Immature natural killer cell (primary cell): Measurements from ENCODE around the gene PSTPIP2. TPM values are rescaled to one million over a fixed set of nuclear protein-coding genes. Genes with fewer than 3 reads are reported as not detected.
"Not testable (repeated sequence)": the region's sequence is repeated elsewhere in the genome, so short reads cannot be mapped to it uniquely, and the experiment has no call there.

Source experiments
- DNase-seq, 3 donors: peaks; one replicate each; pipeline ENCODE4 v3.0.0; 2022; ENCODE audit warnings: mixed read lengths in 1 of 3
- H3K27ac Mint-ChIP-seq, 6 donors: one replicate each; pipeline ENCODE4 v1.8.0; 2020; ENCODE audit warnings: mixed read lengths in 6 of 6, mild to moderate bottlenecking in 5 of 6, inconsistent platforms in 4 of 6, moderate library complexity in 3 of 6
- H3K27me3 Mint-ChIP-seq, 3 donors: one replicate each; pipeline ENCODE4 v1.8.0; 2020 to 2021; ENCODE audit warnings: low read depth in 3 of 3, mild to moderate bottlenecking in 3 of 3, mixed read lengths in 3 of 3, moderate library complexity in 3 of 3, inconsistent platforms in 1 of 3
- H3K36me3 Mint-ChIP-seq, 3 donors: one replicate each; pipeline ENCODE4 v1.8.0; 2020; ENCODE audit warnings: mixed read lengths in 3 of 3, inconsistent platforms in 2 of 3, mild to moderate bottlenecking in 2 of 3
- H3K4me1 Mint-ChIP-seq, 2 donors: one replicate each; pipeline ENCODE4 v1.8.0; 2020; ENCODE audit warnings: inconsistent platforms in 2 of 2, mild to moderate bottlenecking in 2 of 2, mixed read lengths in 2 of 2, moderate library complexity in 1 of 2
- H3K4me3 Mint-ChIP-seq, 5 donors: one replicate each; pipeline ENCODE4 v1.8.0; 2020; ENCODE audit warnings: mild to moderate bottlenecking in 5 of 5, mixed read lengths in 5 of 5, inconsistent platforms in 3 of 5, moderate library complexity in 3 of 5
- H3K9me3 Mint-ChIP-seq, 6 donors: one replicate each; pipeline ENCODE4 v1.8.0; 2020; ENCODE audit warnings: mild to moderate bottlenecking in 6 of 6, mixed read lengths in 6 of 6, inconsistent platforms in 4 of 6, moderate library complexity in 3 of 6
- polyA plus RNA-seq, 3 donors: library from polyadenylated mRNA; unstranded; fragments of 300-500 nt; fragmentation: Illumina TruSeq; gene quantifications; one replicate each; pipeline ENCODE4 v1.2.3, GENCODE V29; 2021

Gene PSTPIP2
- polyA plus RNA-seq, 3 donors from 2014 or later = 27.7 to 37.7 (median 31.6) TPM

DNA sequence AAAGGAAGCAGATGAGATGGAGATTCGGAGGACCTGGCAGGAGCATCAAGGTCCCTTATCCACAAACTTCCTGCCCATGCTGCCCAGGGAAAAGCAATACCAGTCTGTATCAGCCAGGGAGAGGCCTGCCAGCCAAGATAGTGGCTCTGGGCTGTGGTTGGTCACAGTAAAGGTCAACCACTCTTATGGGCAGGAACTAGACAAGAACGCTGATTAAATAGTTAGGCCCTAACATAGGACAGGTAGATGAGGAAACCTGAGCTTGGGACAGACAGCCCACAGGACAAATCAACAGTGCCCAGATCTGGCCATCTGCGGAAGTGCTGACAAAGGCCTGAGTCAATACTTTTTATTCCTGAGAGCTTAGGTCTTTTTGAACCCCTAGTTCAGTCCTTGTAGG, 10.7 kb downstream of the PSTPIP2 start:
- H3K36me3 Mint-ChIP-seq = no peaks in the 10 kb centered on the region
- H3K4me1 Mint-ChIP-seq = peaks cover 21 to 27% of the 10 kb centered on the region in 2 donors
- H3K27ac Mint-ChIP-seq = peak overlapping the region in 1 of 6 donors; percentile 53
- no peak for DNase-seq
- H3K9me3 Mint-ChIP-seq = no peaks in the 10 kb centered on the region
- peaks cover 0 to 2% (median 0%) of the 10 kb centered on the region in 3 donors for H3K27me3 Mint-ChIP-seq
- H3K4me3 Mint-ChIP-seq = no peak overlapping the region

- DNase-seq = no peak
- Mint-ChIP-seq H3K36me3 (no peaks in the 10 kb centered on the region), H3K27me3 (peaks cover 0 to 2% (median 2%) of the 10 kb centered on the region in 3 donors), H3K4me1 (peaks cover 31 to 36% of the 10 kb centered on the region in 2 donors), H3K27ac (peak overlapping the region in 2 of 6 donors; percentile 51 to 60), H3K4me3 (no peak overlapping the region), H3K9me3 (no peaks in the 10 kb centered on the region)
These were observed 11.7 kb downstream of the PSTPIP2 start for GRCh38 chr18:46060359-46060841.

- no peak for DNase-seq
- no peaks in the 10 kb centered on the region for H3K9me3 Mint-ChIP-seq
- H3K4me1 Mint-ChIP-seq = peaks cover 62 to 65% of the 10 kb centered on the region in 2 donors
- H3K27me3 Mint-ChIP-seq = peaks cover 0 to 2% (median 2%) of the 10 kb centered on the region in 3 donors
- H3K36me3 Mint-ChIP-seq = no peaks in the 10 kb centered on the region
- peak overlapping the region; percentile 87 to 98 (median 96) for H3K27ac Mint-ChIP-seq
- peak overlapping the region; percentile 75 to 88 (median 79) for H3K4me3 Mint-ChIP-seq
These were observed 16.2 kb downstream of the PSTPIP2 start for GRCh38 chr18:46055838-46056230.

DNA sequence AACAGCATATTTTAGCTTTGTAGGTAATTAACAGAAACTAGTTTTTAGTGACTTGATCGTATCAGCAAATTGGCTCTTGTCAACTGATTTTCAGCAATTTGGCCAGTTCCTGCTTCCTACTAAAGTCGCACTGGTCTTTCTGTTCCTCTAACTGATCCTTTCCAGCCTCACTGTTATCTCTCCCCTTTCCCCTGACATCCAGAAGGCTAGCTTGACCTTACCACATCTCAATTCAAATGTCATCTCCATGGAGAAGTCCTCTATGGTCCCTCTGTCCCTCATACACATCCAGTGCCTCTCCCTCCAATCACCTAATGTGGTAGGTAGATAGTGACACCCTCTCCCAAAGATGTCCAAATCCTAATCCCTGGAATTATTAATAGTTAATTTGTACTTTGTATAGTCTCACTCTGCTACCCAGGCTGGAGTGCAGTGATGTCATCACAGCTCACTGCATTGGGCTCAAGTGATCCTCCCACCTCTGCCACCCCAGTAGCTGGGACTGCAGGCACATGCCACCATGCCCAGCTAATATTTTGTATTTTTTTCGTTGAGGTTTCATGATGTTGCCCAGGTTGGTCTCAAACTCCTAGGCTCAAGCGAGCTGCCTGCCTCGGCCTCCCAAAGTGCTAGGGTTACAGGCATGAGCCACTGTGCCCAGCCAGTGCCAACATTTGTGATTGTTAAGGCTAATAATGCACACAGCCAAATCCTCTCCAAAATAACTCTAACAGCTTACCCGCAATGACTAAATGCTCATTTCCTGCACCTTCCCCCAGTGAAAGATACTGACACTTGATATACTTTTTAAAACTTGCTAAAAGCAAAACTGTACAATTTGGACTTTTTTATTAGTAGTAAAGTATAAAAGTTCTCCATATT, 16.9 kb downstream of the PSTPIP2 start:
- Mint-ChIP-seq H3K27me3 (peaks cover 0 to 2% (median 2%) of the 10 kb centered on the region in 3 donors), H3K9me3 (no peaks in the 10 kb centered on the region), H3K4me1 (peaks cover 56 to 59% of the 10 kb centered on the region in 2 donors), H3K27ac (peak overlapping the region; percentile 87 to 98 (median 96)), H3K4me3 (peak overlapping the region; percentile 75 to 88 (median 79)), H3K36me3 (no peaks in the 10 kb centered on the region)
- peak; percentile 39 to 56 (median 40) for DNase-seq

- Mint-ChIP-seq H3K4me1 (peaks cover 62 to 68% of the 10 kb centered on the region in 2 donors), H3K9me3 (no peaks in the 10 kb centered on the region), H3K27me3 (peaks cover 0 to 4% (median 2%) of the 10 kb centered on the region in 3 donors), H3K4me3 (peak overlapping the region in 2 of 5 donors; percentile 3 to 64), H3K27ac (peak overlapping the region; percentile 42 to 97 (median 87)), H3K36me3 (no peaks in the 10 kb centered on the region)
- no peak for DNase-seq
These were observed 18.5 kb downstream of the PSTPIP2 start for GRCh38 chr18:46053368-46054095.

GRCh38 chr18:46051731-46052461, 20.2 kb downstream of the PSTPIP2 start:
- peak overlapping the region; percentile 16 to 78 (median 61) for H3K27ac Mint-ChIP-seq
- H3K4me3 Mint-ChIP-seq = peak overlapping the region in 2 of 5 donors; percentile 14 to 22
- peaks cover 70% of the 10 kb centered on the region in 2 donors for H3K4me1 Mint-ChIP-seq
- no peaks in the 10 kb centered on the region for H3K9me3 Mint-ChIP-seq
- no peaks in the 10 kb centered on the region for H3K36me3 Mint-ChIP-seq
- DNase-seq = no peak
- H3K27me3 Mint-ChIP-seq = peaks cover 0 to 4% (median 2%) of the 10 kb centered on the region in 3 donors

GRCh38 chr18:46050268-46050667, 21.8 kb downstream of the PSTPIP2 start:
- H3K4me3 Mint-ChIP-seq = no peak overlapping the region
- H3K36me3 Mint-ChIP-seq = no peaks in the 10 kb centered on the region
- no peak overlapping the region for H3K27ac Mint-ChIP-seq
- H3K4me1 Mint-ChIP-seq = peaks cover 62 to 68% of the 10 kb centered on the region in 2 donors
- H3K27me3 Mint-ChIP-seq = peaks cover 0 to 4% (median 0%) of the 10 kb centered on the region in 3 donors
- no peaks in the 10 kb centered on the region for H3K9me3 Mint-ChIP-seq
- no peak for DNase-seq

DNA sequence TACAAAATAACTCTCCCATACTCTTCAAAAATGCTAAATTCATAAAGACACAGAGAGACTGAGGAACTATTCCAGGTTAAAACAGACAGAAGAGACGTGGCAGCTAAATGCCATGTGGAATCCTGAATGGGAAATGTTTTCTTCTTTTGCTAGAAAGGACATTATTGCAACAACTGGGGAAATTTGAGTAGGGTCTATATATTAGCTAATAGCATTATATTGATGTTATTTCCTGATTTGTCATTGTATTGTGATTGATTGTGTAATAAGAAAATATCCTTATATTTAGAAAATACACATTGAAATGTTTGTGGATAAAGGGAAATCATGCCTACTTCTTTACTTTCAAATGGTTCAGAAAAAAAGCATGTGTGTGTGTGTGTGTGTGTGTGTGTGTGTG, 23.4 kb downstream of the PSTPIP2 start:
- Mint-ChIP-seq H3K4me1 (peaks cover 54 to 58% of the 10 kb centered on the region in 2 donors), H3K27me3 (peaks cover 0 to 4% (median 0%) of the 10 kb centered on the region in 3 donors), H3K27ac (peak overlapping the region in 4 of 6 donors; percentile 27 to 71 (median 57)), H3K4me3 (no peak overlapping the region), H3K36me3 (no peaks in the 10 kb centered on the region), H3K9me3 (no peaks in the 10 kb centered on the region)
- DNase-seq = no peak

DNA sequence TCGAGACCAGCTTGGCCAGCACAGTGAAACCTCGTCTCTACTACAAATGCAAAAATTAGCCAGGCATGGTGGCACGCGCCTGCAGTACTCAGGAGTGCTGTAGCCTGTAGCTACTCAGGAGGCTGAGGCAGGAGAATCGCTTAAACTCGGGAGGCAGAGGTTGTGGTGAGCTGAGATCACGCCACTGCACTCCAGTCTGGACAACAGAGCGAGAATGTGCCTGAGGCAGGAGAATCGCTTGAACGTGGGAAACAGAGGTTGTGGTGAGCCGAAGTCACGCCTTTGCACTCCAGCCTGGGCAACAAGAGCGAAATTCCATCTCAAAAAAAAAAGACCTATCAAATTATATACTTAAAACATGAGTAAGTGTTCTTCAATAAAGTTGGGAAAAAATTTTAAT, 24.7 kb downstream of the PSTPIP2 start:
- not testable (repeated sequence) for H3K27ac Mint-ChIP-seq, DNase-seq, H3K9me3 Mint-ChIP-seq, H3K36me3 Mint-ChIP-seq, H3K27me3 Mint-ChIP-seq, H3K4me3 Mint-ChIP-seq
- H3K4me1 Mint-ChIP-seq = peaks cover 54 to 58% of the 10 kb centered on the region in 2 donors

GRCh38 chr18:46046688-46047087, 25.4 kb downstream of the PSTPIP2 start:
- Mint-ChIP-seq H3K27me3 (peaks cover 0 to 2% (median 1%) of the 10 kb centered on the region in 3 donors), H3K9me3 (no peaks in the 10 kb centered on the region), H3K27ac (peak overlapping the region in 3 of 6 donors; percentile 27 to 68 (median 38)), H3K4me1 (peaks cover 55 to 58% of the 10 kb centered on the region in 2 donors), H3K4me3 (no peak overlapping the region), H3K36me3 (no peaks in the 10 kb centered on the region)
- DNase-seq = no peak

DNA sequence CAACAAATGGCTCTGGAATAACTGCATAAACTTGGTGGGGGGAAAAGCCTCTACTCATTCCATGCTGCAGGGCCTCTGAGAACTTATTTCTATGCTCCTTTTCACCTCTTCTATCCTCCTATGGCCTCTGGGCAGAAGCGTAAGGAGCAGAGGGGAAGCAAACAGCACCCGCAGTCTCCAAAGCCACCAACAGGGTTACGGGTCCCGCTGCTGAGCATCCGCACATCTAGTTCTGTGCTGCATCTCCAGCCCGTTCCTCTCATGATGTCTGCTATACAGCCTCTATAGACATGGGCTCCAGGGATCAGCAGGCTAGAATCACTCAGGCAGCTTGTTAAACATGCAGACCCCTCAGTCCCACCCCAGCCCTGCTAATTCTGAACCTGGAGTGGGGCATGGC, 25.9 kb downstream of the PSTPIP2 start:
- Mint-ChIP-seq H3K36me3 (no peaks in the 10 kb centered on the region), H3K9me3 (no peaks in the 10 kb centered on the region), H3K4me3 (no peak overlapping the region), H3K27ac (peak overlapping the region in 4 of 6 donors; percentile 20 to 68 (median 32)), H3K4me1 (peaks cover 53 to 56% of the 10 kb centered on the region in 2 donors), H3K27me3 (peaks cover 0 to 2% (median 1%) of the 10 kb centered on the region in 3 donors)
- DNase-seq = no peak

DNA sequence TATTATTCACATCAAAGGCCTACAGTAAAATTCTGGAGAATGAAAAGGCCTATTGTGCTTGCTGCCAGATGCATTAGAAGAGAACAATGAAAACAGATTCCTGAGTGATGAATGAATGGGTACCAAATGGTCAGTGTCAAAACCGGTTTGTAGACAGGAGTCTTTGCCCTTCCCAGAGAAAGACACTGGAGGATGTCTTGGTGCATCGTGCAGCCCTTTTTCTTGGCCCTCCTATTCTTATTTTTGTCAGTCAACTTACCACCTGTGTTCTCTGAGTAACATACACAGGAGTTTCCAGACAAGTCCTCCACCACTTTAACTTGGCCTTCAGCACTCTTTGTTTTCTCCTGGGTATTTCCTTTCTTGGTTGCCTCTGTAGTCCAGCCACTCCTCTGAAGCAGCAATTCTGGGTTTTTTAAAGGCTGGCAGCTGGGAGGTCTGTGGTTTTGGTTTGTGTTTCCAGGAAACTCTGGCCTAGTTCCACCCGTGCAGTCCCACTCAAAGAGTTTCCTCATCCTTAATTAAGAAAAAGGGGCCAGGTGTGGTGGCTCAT, 29.4 kb downstream of the PSTPIP2 start:
- Mint-ChIP-seq H3K9me3 (no peaks in the 10 kb centered on the region), H3K27me3 (peaks cover 0 to 2% (median 0%) of the 10 kb centered on the region in 3 donors), H3K4me1 (peaks cover 50 to 55% of the 10 kb centered on the region in 2 donors), H3K27ac (peak overlapping the region; percentile 36 to 86 (median 77)), H3K36me3 (peaks cover 9 to 11% (median 10%) of the 10 kb centered on the region in 3 donors), H3K4me3 (peak overlapping the region; percentile 2 to 72 (median 60))
- peak in 2 of 3 donors; percentile 5 to 8 for DNase-seq

- H3K4me1 Mint-ChIP-seq = peaks cover 44 to 45% of the 10 kb centered on the region in 2 donors
- DNase-seq = no peak
- H3K27me3 Mint-ChIP-seq = peaks cover 0 to 4% (median 2%) of the 10 kb centered on the region in 3 donors
- peak overlapping the region in 1 of 5 donors; percentile 38 for H3K4me3 Mint-ChIP-seq
- H3K36me3 Mint-ChIP-seq = peaks cover 11 to 14% (median 12%) of the 10 kb centered on the region in 3 donors
- peak overlapping the region in 4 of 6 donors; percentile 51 to 76 (median 70) for H3K27ac Mint-ChIP-seq
- no peaks in the 10 kb centered on the region for H3K9me3 Mint-ChIP-seq
These were observed 31.3 kb downstream of the PSTPIP2 start for GRCh38 chr18:46040747-46041104.
